Heart left ventricle (tissue), 16 donors: Measurements from ENCODE around the gene MYO16. TPM values are rescaled to one million over a fixed set of nuclear protein-coding genes. Genes with fewer than 3 reads are reported as not detected.

Experiments
- ATAC-seq, 4 donors: fragments of 200-7000 bp; cut with Tn5 transposase; one replicate each; pipeline ENCODE4 v1.9.1; 2020 to 2022; ENCODE audit warnings: moderate library complexity in 4 of 4, mild to moderate bottlenecking in 3 of 4, moderate number of reproducible peaks in 1 of 4
- DNase-seq, 5 donors: peaks; one replicate each; pipeline ENCODE4 v3.0.0-alpha.2; 2020
- H3K27ac ChIP-seq, 12 donors: fragments of 200-600 bp; sonication (generic) in 4 of 12; one replicate each; pipeline versions ENCODE4 v1.5.0 to v1.8.0; 2016 to 2022; ENCODE audit warnings: mild to moderate bottlenecking in 2 of 12
- H3K27me3 ChIP-seq, 9 donors: fragments of 200-600 bp; sonication (generic) in 2 of 9; one replicate each; pipeline versions ENCODE4 v1.5.1 to v1.8.0; 2016 to 2022; ENCODE audit warnings: mild to moderate bottlenecking in 3 of 9
- H3K36me3 ChIP-seq, 9 donors: fragments of 200-600 bp; sonication (generic) in 2 of 9; one replicate each; pipeline versions ENCODE4 v1.5.0 to v1.8.0; 2018 to 2022; ENCODE audit warnings: mild to moderate bottlenecking in 2 of 9
- H3K4me1 ChIP-seq, 12 donors: fragments of 200-600 bp; sonication (generic) in 4 of 12; one replicate each; pipeline versions ENCODE4 v1.5.0 to v1.8.0; 2016 to 2022; ENCODE audit warnings: mild to moderate bottlenecking in 3 of 12
- H3K4me3 ChIP-seq, 12 donors: fragments of 200-600 bp; sonication (generic) in 4 of 12; one replicate each; pipeline versions ENCODE4 v1.5.0 to v1.8.0; 2017 to 2022; ENCODE audit warnings: mild to moderate bottlenecking in 9 of 12, moderate library complexity in 4 of 12
- H3K9me3 ChIP-seq, 12 donors: fragments of 200-600 bp; sonication (generic) in 4 of 12; one replicate each; pipeline versions ENCODE4 v1.5.0 to v1.8.0; 2016 to 2022; ENCODE audit warnings: mild to moderate bottlenecking in 1 of 12
- CTCF ChIP-seq, 12 donors: fragments of 200-600 bp; sonication (generic) in 4 of 12; IDR thresholded peaks; one replicate each; pipeline versions ENCODE4 v1.5.0 to v1.8.0; 2018 to 2022; ENCODE audit warnings: antibody characterized with exemption in 12 of 12, mild to moderate bottlenecking in 5 of 12
- POLR2A ChIP-seq, 2 donors: fragments of 450-650 bp; IDR thresholded peaks; one replicate each; pipeline ENCODE4 v1.6.1; 2017; ENCODE audit warnings: antibody characterized with exemption in 2 of 2, mild to moderate bottlenecking in 2 of 2, moderate library complexity in 2 of 2
- WGBS, 4 donors: extraction: QIAGEN DNeasy Blood & Tissue Kit in 2 of 4; methylation state at CpG; one replicate each; pipeline versions ENCODE4 v1.1.5 to v1.1.7; 2013 to 2018; 5-methylcytosine and 5-hydroxymethylcytosine counted together
- intact Hi-C, 10 donors: fragments of 100-400 bp; cut with DNase I; formaldehyde crosslinking; loops; one replicate each; pipeline versions ENCODE4 v1.11.1 to v1.14.2; 2022
- polyA plus RNA-seq, 2 donors: library from polyadenylated mRNA; stranded (reverse); fragments of 200-250 nt; gene quantifications; one replicate each; pipeline ENCODE4 v1.2.3, GENCODE V29; 2013
- total RNA-seq, 9 donors: library from RNA; depleted of rRNA in 2 of 9; stranded (reverse); fragments of >200 nt in 2 of 9; fragmentation: NEBNext Ultra II Directional in 3 of 9; extraction: Animal tissue kit (Norgen Biotek cat#: 25700) in 3 of 9; gene quantifications; one replicate each; pipeline versions ENCODE4 v1.1.0 to v1.2.4, GENCODE V29; 2016 to 2023
- donor health status: ischemic (EF 13 %, LVEDD 7.1; RV severe dilation, severe dysfunction).
- donor health status: healthy with polysubstance abuse.
- donor health status: DM: no; HTN: yes; CAD: no.
- donor health status: DM: no; HTN: no; CAD: no.
- donor health status: ischemic (EF 25% LVEDD 6.9; RV normal size, moderate dysfunction).
- donor health status: ischemic (EF 25% LVEDD 5.7; RV mildly dilated, moderate dysfunction).
- donor health status: healthy.
- donor health status: DM: yes; HTN: yes; CAD: no.
- donor health status: ischemic (EF 35%, LVEDD 5.7; RV mildly dilated, moderate dysfunction).
- donor health status: nonischemic (EF 11% LVEDD 7.7; RV severe dilation, severe dysfunction).
- donor health status: DM: yes; HTN: yes; CAD: no.
- donor health status: PGD.
- donor health status: ischemic (EF 29% LVEDD 5.4; RV normal size, mild dysfunction).
- donor health status: nonischemic (EF 23%, LVEDD 6.1; RV moderate dilation, normal function).

The MYO16 gene
- total and polyA plus RNA-seq, 11 donors: 0.16 to 5.2 (median 0.81) TPM

GRCh38 chr13:108638901-108639300, 9.5 kb downstream of the MYO16 start:
- intact Hi-C loops: no loop called here
- H3K4me1 ChIP-seq: no peaks in the 10 kb centered on the region
- no peaks in the 10 kb centered on the region for H3K36me3 ChIP-seq
- no peak overlapping the region for H3K27ac ChIP-seq
- peaks cover 0 to 5% (median 0%) of the 10 kb centered on the region in 12 donors for H3K9me3 ChIP-seq
- no peak for DNase-seq
- 71 to 94% (median 91%) methylated on average over 4 of the region's 4 CpGs for WGBS, 4 donors
- no peaks in the 10 kb centered on the region for H3K27me3 ChIP-seq
- no peak for ATAC-seq
- TF ChIP-seq POLR2A (IDR thresholded peaks at IDR 0.05): no peak
- no peak for TF ChIP-seq CTCF (IDR thresholded peaks at IDR 0.05)
- no peak overlapping the region for H3K4me3 ChIP-seq

- Histone ChIP-seq H3K9me3 (peaks cover 0 to 23% (median 5%) of the 10 kb centered on the region in 12 donors), H3K27ac (no peak overlapping the region), H3K4me1 (no peaks in the 10 kb centered on the region), H3K27me3 (no peaks in the 10 kb centered on the region), H3K4me3 (no peak overlapping the region), H3K36me3 (no peaks in the 10 kb centered on the region)
- WGBS, 4 donors: 81 to 89% (median 88%) methylated on average over 4 of the region's 4 CpGs
- intact Hi-C loops: no loop called here
- TF ChIP-seq CTCF (IDR thresholded peaks at IDR 0.05): no peak
- TF ChIP-seq POLR2A (IDR thresholded peaks at IDR 0.05): no peak
- DNase-seq (no peak), ATAC-seq (no peak)
These were observed 14.4 kb downstream of the MYO16 start for GRCh38 chr13:108643646-108644353.

- WGBS, 4 donors: 79 to 83% (median 81%) methylated on average over 5 of the region's 5 CpGs
- ATAC-seq: no peak
These were observed 16.0 kb downstream of the MYO16 start for GRCh38 chr13:108645376-108645775.

GRCh38 chr13:108650271-108650670, 20.9 kb downstream of the MYO16 start:
- H3K9me3 ChIP-seq: peaks cover 0 to 20% (median 3%) of the 10 kb centered on the region in 12 donors
- H3K4me1 ChIP-seq: no peaks in the 10 kb centered on the region
- H3K4me3 ChIP-seq: no peak overlapping the region
- no peak for ATAC-seq
- H3K27me3 ChIP-seq: no peaks in the 10 kb centered on the region
- no peak overlapping the region for H3K27ac ChIP-seq
- H3K36me3 ChIP-seq: no peaks in the 10 kb centered on the region
- DNase-seq: no peak
- TF ChIP-seq POLR2A (IDR thresholded peaks at IDR 0.05): no peak
- no peak for TF ChIP-seq CTCF (IDR thresholded peaks at IDR 0.05)
- 68 to 83% (median 74%) methylated on average over 3 of the region's 3 CpGs for WGBS, 4 donors
- intact Hi-C loops: no loop called here

More at GRCh38 chr13:108645376-108645775, 16.0 kb downstream of the MYO16 start:
- Histone ChIP-seq H3K4me1 (no peaks in the 10 kb centered on the region), H3K27ac (no peak overlapping the region), H3K36me3 (no peaks in the 10 kb centered on the region), H3K9me3 (peaks cover 0 to 23% (median 5%) of the 10 kb centered on the region in 12 donors), H3K27me3 (no peaks in the 10 kb centered on the region), H3K4me3 (no peak overlapping the region)
- no peak for DNase-seq
- intact Hi-C loops: no loop called here
- TF ChIP-seq POLR2A (IDR thresholded peaks at IDR 0.05) (no peak), CTCF (IDR thresholded peaks at IDR 0.05) (no peak)
